ENCODE data around the gene DPPA2. TPM values are rescaled to one million over a fixed set of nuclear protein-coding genes. Genes with fewer than 3 reads are reported as not detected.

Gene DPPA2
- total and polyA plus RNA-seq, 2 of the 8 experiments (the other 6 are each of a cell fraction or from before 2014, with no cell fraction given) = 7.8 to 12.6 TPM

DNA sequence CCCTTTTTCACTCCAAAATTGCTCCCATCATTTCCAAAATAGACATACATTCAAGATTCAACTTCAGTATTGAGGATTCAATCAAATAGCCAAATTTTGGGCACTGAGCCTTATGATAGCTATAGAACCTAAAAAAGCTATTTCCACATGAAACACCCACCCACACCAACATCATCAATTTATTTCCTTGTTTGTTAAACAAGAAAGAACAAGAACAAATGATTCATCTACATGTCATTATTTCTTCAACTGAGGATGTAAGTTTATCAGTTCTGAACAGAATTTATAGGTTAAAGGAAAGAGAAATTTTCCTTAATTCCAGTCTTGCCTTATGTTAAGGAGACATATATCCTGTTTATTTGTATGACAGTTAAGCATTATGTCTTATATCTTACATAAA lies 32.2 kb downstream of the DPPA2 start (continued):
- no peak for TF ChIP-seq CHD7 (IDR thresholded peaks at IDR 0.05; ENCODE audit: insufficient replicate concordance, low read length)
